Fibroblast of pulmonary artery (primary cell): ENCODE results near the gene GFRA1.

Experiments
- DNase-seq: peaks from one replicate; pipeline ENCODE4 v3.0.0-alpha.2; 2010; ENCODE audit warnings: low read depth
- H3K4me3 ChIP-seq: replicated peaks from 2 replicates; pipeline ENCODE4 v1.5.1; 2011; ENCODE audit warnings: low read depth, mild to moderate bottlenecking, control low read depth, low read length, moderate library complexity
- CTCF ChIP-seq: IDR thresholded peaks from 2 replicates; pipeline ENCODE4 v1.5.1; 2011; ENCODE audit warnings: mild to moderate bottlenecking, control low read depth, low read length, inconsistent platforms; ENCODE audit errors: missing control alignments

The GFRA1 gene

GRCh38 chr10:116233230-116233629 is 39.8 kb downstream of the GFRA1 start:
- H3K4me3 ChIP-seq = no peak overlapping the region
- DNase-seq = no peak
- TF ChIP-seq CTCF = no peak

GRCh38 chr10:116232613-116233012 is 40.4 kb downstream of the GFRA1 start:
- TF ChIP-seq CTCF = no peak
- no peak for DNase-seq
- no peak overlapping the region for H3K4me3 ChIP-seq

- no peak for DNase-seq
- no peak overlapping the region for H3K4me3 ChIP-seq
- no peak for TF ChIP-seq CTCF
These were observed 46.2 kb downstream of the GFRA1 start for GRCh38 chr10:116226766-116227165.

- no peak for DNase-seq
- no peak for TF ChIP-seq CTCF
- no peak overlapping the region for H3K4me3 ChIP-seq
These were observed 47.0 kb downstream of the GFRA1 start for GRCh38 chr10:116226053-116226452.

GRCh38 chr10:116223289-116223688 is 49.7 kb downstream of the GFRA1 start:
- DNase-seq = no peak
- no peak for TF ChIP-seq CTCF
- H3K4me3 ChIP-seq = no peak overlapping the region

- DNase-seq = no peak
- no peak overlapping the region for H3K4me3 ChIP-seq
- TF ChIP-seq CTCF = no peak
These were observed 52.0 kb downstream of the GFRA1 start for GRCh38 chr10:116221053-116221452.

GRCh38 chr10:116216676-116217075 is 56.3 kb downstream of the GFRA1 start:
- no peak for DNase-seq
- no peak for TF ChIP-seq CTCF

More at GRCh38 chr10:116216676-116217075, 56.3 kb downstream of the GFRA1 start:
- no peak overlapping the region for H3K4me3 ChIP-seq
